ENCODE results near the gene MCEMP1. TPM values are rescaled to one million over a fixed set of nuclear protein-coding genes. Genes with fewer than 3 reads are reported as not detected.

Gene MCEMP1
- polyA plus RNA-seq, 1 donor from 2014 or later, result not detected

DNA sequence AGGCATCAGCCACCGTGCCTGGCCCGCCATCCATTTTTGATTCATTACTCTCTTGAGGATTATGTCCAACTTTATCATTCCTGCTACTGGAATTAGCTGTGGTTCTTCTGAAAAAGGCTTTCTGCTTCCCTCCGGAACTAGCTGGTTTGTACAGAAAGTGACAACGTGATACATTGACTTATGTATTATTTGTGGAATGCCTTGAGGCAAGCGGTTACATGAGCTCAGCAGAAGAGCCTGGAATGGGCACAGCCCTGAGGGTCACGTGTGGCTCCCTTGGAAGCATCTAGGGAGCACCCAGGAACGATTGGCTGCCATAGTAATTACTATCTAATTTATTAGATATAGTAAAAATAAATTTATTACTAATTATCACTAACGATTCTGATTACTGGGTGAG lies 22.5 kb upstream of the MCEMP1 start:
- no peak overlapping the region for H3K27ac ChIP-seq (ENCODE audit: low read length)

DNA sequence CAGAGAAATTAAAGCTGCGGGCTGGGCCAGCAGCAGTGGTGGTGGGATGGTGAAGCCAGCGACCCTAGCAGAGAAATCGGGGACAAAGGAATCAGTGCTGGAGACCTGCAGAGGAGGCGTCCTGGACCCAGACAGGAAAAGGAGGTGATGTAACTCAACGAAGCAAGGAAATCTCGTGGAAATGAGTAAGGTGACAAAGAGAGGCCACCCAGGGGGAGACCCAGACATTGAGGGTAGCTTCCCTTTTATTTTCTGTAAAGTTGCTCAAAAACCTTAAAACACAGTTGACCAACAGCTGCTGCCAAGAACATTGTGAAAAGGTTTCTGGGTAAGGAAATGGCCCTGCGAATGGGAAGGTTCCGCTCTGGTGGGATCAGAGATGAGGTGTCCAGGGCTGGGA lies 21.3 kb upstream of the MCEMP1 start:
- H2AFZ ChIP-seq (ENCODE audit: low read depth, low read length), result no peak overlapping the region
- no peaks in the 10 kb centered on the region for H3K9me2 ChIP-seq (ENCODE audit: insufficient read depth, low read length)
- no peaks in the 10 kb centered on the region for H3F3A ChIP-seq (ENCODE audit: insufficient read depth, low read length, poor library complexity, severe bottlenecking)
- H3K27ac ChIP-seq (ENCODE audit: low read length), result no peak overlapping the region
- no peaks in the 10 kb centered on the region for H3K79me2 ChIP-seq (replicated peaks; ENCODE audit: insufficient read depth, low read length)
- TF ChIP-seq EP300 (conservative IDR thresholded peaks at IDR 0.05; ENCODE audit: poor library complexity, severe bottlenecking), result no peak
- TF ChIP-seq POLR2AphosphoS5 (IDR thresholded peaks at IDR 0.05), result no peak
- no peak for TF ChIP-seq MXI1 (conservative IDR thresholded peaks at IDR 0.05; ENCODE audit: poor library complexity, severe bottlenecking)
- no peak for TF ChIP-seq EZH2 (IDR thresholded peaks at IDR 0.05; ENCODE audit: borderline replicate concordance, insufficient read depth, low read length, poor library complexity, severe bottlenecking)
- TF ChIP-seq, protein P1, sequence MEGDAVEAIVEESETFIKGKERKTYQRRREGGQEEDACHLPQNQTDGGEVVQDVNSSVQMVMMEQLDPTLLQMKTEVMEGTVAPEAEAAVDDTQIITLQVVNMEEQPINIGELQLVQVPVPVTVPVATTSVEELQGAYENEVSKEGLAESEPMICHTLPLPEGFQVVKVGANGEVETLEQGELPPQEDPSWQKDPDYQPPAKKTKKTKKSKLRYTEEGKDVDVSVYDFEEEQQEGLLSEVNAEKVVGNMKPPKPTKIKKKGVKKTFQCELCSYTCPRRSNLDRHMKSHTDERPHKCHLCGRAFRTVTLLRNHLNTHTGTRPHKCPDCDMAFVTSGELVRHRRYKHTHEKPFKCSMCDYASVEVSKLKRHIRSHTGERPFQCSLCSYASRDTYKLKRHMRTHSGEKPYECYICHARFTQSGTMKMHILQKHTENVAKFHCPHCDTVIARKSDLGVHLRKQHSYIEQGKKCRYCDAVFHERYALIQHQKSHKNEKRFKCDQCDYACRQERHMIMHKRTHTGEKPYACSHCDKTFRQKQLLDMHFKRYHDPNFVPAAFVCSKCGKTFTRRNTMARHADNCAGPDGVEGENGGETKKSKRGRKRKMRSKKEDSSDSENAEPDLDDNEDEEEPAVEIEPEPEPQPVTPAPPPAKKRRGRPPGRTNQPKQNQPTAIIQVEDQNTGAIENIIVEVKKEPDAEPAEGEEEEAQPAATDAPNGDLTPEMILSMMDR (IDR thresholded peaks at IDR 0.05; ENCODE audit: poor library complexity, severe bottlenecking), result no peak
- TF ChIP-seq RAD21 (conservative IDR thresholded peaks at IDR 0.05), result no peak
- TF ChIP-seq TAF1 (IDR thresholded peaks at IDR 0.05; ENCODE audit: low read depth), result no peak
- no peak for TF ChIP-seq SMC3 (conservative IDR thresholded peaks at IDR 0.05; ENCODE audit: poor library complexity)
- TF ChIP-seq, protein P2, sequence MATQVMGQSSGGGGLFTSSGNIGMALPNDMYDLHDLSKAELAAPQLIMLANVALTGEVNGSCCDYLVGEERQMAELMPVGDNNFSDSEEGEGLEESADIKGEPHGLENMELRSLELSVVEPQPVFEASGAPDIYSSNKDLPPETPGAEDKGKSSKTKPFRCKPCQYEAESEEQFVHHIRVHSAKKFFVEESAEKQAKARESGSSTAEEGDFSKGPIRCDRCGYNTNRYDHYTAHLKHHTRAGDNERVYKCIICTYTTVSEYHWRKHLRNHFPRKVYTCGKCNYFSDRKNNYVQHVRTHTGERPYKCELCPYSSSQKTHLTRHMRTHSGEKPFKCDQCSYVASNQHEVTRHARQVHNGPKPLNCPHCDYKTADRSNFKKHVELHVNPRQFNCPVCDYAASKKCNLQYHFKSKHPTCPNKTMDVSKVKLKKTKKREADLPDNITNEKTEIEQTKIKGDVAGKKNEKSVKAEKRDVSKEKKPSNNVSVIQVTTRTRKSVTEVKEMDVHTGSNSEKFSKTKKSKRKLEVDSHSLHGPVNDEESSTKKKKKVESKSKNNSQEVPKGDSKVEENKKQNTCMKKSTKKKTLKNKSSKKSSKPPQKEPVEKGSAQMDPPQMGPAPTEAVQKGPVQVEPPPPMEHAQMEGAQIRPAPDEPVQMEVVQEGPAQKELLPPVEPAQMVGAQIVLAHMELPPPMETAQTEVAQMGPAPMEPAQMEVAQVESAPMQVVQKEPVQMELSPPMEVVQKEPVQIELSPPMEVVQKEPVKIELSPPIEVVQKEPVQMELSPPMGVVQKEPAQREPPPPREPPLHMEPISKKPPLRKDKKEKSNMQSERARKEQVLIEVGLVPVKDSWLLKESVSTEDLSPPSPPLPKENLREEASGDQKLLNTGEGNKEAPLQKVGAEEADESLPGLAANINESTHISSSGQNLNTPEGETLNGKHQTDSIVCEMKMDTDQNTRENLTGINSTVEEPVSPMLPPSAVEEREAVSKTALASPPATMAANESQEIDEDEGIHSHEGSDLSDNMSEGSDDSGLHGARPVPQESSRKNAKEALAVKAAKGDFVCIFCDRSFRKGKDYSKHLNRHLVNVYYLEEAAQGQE (IDR thresholded peaks at IDR 0.05; ENCODE audit: borderline replicate concordance), result no peak
- no peak overlapping the region for H3K9ac ChIP-seq (ENCODE audit: low read length)
- no peaks in the 10 kb centered on the region for H3K36me3 ChIP-seq (ENCODE audit: insufficient read depth, low read length)
- no peak overlapping the region for H3K4me3 ChIP-seq (ENCODE audit: low read length)
- H4K20me1 ChIP-seq (ENCODE audit: insufficient read depth), result no peaks in the 10 kb centered on the region
- no peak overlapping the region for H3K4me2 ChIP-seq (ENCODE audit: low read length)
- H3K9me3 ChIP-seq (ENCODE audit: low read length), result no peaks in the 10 kb centered on the region
- peaks cover 3% of the 10 kb centered on the region for H3K27me3 ChIP-seq (ENCODE audit: insufficient read depth, low read depth, low read length)

More for the DNA sequence above, 22.5 kb upstream of the MCEMP1 start:
- Histone ChIP-seq H3K4me2 (ENCODE audit: low read length) (no peak overlapping the region), H3K27me3 (ENCODE audit: insufficient read depth, low read depth, low read length) (peaks cover 3% of the 10 kb centered on the region), H3F3A (ENCODE audit: insufficient read depth, low read length, poor library complexity, severe bottlenecking) (no peaks in the 10 kb centered on the region), H3K79me2 (replicated peaks; ENCODE audit: insufficient read depth, low read length) (no peaks in the 10 kb centered on the region), H4K20me1 (ENCODE audit: insufficient read depth) (no peaks in the 10 kb centered on the region), H3K4me3 (ENCODE audit: low read length) (no peak overlapping the region), H3K36me3 (ENCODE audit: insufficient read depth, low read length) (no peaks in the 10 kb centered on the region), H2AFZ (ENCODE audit: low read depth, low read length) (no peak overlapping the region), H3K9ac (ENCODE audit: low read length) (no peak overlapping the region), H3K9me3 (ENCODE audit: low read length) (no peaks in the 10 kb centered on the region), H3K9me2 (ENCODE audit: insufficient read depth, low read length) (no peaks in the 10 kb centered on the region)
- TF ChIP-seq EP300 (conservative IDR thresholded peaks at IDR 0.05; ENCODE audit: poor library complexity, severe bottlenecking) (no peak), POLR2AphosphoS5 (IDR thresholded peaks at IDR 0.05) (no peak), TAF1 (IDR thresholded peaks at IDR 0.05; ENCODE audit: low read depth) (no peak), SMC3 (conservative IDR thresholded peaks at IDR 0.05; ENCODE audit: poor library complexity) (no peak), RAD21 (conservative IDR thresholded peaks at IDR 0.05) (no peak), EZH2 (IDR thresholded peaks at IDR 0.05; ENCODE audit: borderline replicate concordance, insufficient read depth, low read length, poor library complexity, severe bottlenecking) (no peak)
- TF ChIP-seq, protein P2 (IDR thresholded peaks at IDR 0.05; ENCODE audit: borderline replicate concordance), result no peak
- TF ChIP-seq, protein P1 (IDR thresholded peaks at IDR 0.05; ENCODE audit: poor library complexity, severe bottlenecking), result no peak
